GM18505 (cell line): ENCODE data around the gene CEBPB.

Experiments used
- ATAC-seq: cut with Tn5 transposase; IDR thresholded peaks from one replicate; pipeline ENCODE4 v1.9.1; 2021; ENCODE audit not compliant: unreplicated experiment
- POLR2A ChIP-seq: IDR thresholded peaks from 4 replicates; pipeline ENCODE4 v1.6.1; 2011; ENCODE audit warnings: borderline replicate concordance; ENCODE audit not compliant: insufficient read depth, insufficient read length; ENCODE audit errors: extremely low read depth

The CEBPB gene

GRCh38 chr20:50218987-50219435, 28.4 kb downstream of the CEBPB start:
- no peak for ATAC-seq
- TF ChIP-seq POLR2A = no peak

GRCh38 chr20:50219600-50219999, 29.0 kb downstream of the CEBPB start:
- no peak for ATAC-seq
- TF ChIP-seq POLR2A = no peak

- TF ChIP-seq POLR2A = no peak
- ATAC-seq = no peak
Measured at GRCh38 chr20:50220093-50220893, 29.7 kb downstream of the CEBPB start.

- no peak for TF ChIP-seq POLR2A
- ATAC-seq = no peak
Measured at GRCh38 chr20:50220894-50221365, 30.3 kb downstream of the CEBPB start.

- no peak for TF ChIP-seq POLR2A
- ATAC-seq = no peak
Measured at GRCh38 chr20:50221501-50222308, 31.1 kb downstream of the CEBPB start.

GRCh38 chr20:50222309-50223038, 31.8 kb downstream of the CEBPB start:
- ATAC-seq = no peak
- no peak for TF ChIP-seq POLR2A

- TF ChIP-seq POLR2A = no peak
- no peak for ATAC-seq
Measured at GRCh38 chr20:50223039-50224005, 32.7 kb downstream of the CEBPB start.

GRCh38 chr20:50224052-50224451, 33.4 kb downstream of the CEBPB start:
- no peak for ATAC-seq
- no peak for TF ChIP-seq POLR2A

GRCh38 chr20:50224531-50225255, 34.1 kb downstream of the CEBPB start:
- TF ChIP-seq POLR2A = no peak
- no peak for ATAC-seq

GRCh38 chr20:50226093-50226974, 35.7 kb downstream of the CEBPB start:
- TF ChIP-seq POLR2A = no peak
- ATAC-seq = no peak

GRCh38 chr20:50227506-50227905, 36.9 kb downstream of the CEBPB start:
- ATAC-seq = no peak
- TF ChIP-seq POLR2A = no peak
